Fibroblast of lung (primary cell): Measurements from ENCODE around the gene EEFSEC.

Source experiments
- EZH2 ChIP-seq: IDR thresholded peaks from 2 replicates; pipeline ENCODE4 v1.5.1; 2012; ENCODE audit warnings: low read length, control low read depth, mild to moderate bottlenecking; ENCODE audit errors: missing control alignments
- TF ChIP-seq, protein P1 (sequence below), 2 donors: IDR thresholded peaks in 1 of 2; conservative IDR thresholded peaks in 1 of 2; 1 replicate in 1 of 2; 2 replicates in 1 of 2; pipeline ENCODE4 v1.5.1; 2011 to 2012; ENCODE audit warnings: low read length in 2 of 2, control low read depth in 1 of 2, inconsistent platforms in 1 of 2, low read depth in 1 of 2, mild to moderate bottlenecking in 1 of 2

GRCh38 chr3:128415773-128416577 lies 262.7 kb downstream of the EEFSEC start:
- no peak for TF ChIP-seq EZH2
- TF ChIP-seq, protein P1, sequence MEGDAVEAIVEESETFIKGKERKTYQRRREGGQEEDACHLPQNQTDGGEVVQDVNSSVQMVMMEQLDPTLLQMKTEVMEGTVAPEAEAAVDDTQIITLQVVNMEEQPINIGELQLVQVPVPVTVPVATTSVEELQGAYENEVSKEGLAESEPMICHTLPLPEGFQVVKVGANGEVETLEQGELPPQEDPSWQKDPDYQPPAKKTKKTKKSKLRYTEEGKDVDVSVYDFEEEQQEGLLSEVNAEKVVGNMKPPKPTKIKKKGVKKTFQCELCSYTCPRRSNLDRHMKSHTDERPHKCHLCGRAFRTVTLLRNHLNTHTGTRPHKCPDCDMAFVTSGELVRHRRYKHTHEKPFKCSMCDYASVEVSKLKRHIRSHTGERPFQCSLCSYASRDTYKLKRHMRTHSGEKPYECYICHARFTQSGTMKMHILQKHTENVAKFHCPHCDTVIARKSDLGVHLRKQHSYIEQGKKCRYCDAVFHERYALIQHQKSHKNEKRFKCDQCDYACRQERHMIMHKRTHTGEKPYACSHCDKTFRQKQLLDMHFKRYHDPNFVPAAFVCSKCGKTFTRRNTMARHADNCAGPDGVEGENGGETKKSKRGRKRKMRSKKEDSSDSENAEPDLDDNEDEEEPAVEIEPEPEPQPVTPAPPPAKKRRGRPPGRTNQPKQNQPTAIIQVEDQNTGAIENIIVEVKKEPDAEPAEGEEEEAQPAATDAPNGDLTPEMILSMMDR (conservative IDR thresholded peaks at IDR 0.05 in 1 of 2, IDR thresholded peaks at IDR 0.05 in 1 of 2; ENCODE audit: low read depth in 1 of 2, low read length in 2 of 2), result no peak
